ENCODE measurements around the gene STARD10.

GRCh38 chr11:72767203-72768062 lies 26.4 kb downstream of the STARD10 start:
- TF ChIP-seq POLR2A (conservative IDR thresholded peaks at IDR 0.05) (no peak), HIVEP1 (CRISPR knock-in tag; IDR thresholded peaks at IDR 0.05) (no peak), MXI1 (IDR thresholded peaks at IDR 0.05; ENCODE audit: low read depth, low read length) (no peak), ZHX1 (conservative IDR thresholded peaks at IDR 0.05; ENCODE audit: low read length) (no peak), POLR2H (tag; IDR thresholded peaks at IDR 0.05; ENCODE audit: low read depth) (no peak), SRF (CRISPR knock-in tag; IDR thresholded peaks at IDR 0.05) (no peak), CTCF (IDR thresholded peaks at IDR 0.05 in 2 of 3, conservative IDR thresholded peaks at IDR 0.05 in 1 of 3; ENCODE audit: insufficient read depth in 2 of 3, low read depth in 1 of 3, low read length in 3 of 3) (no peak), AFF1 (IDR thresholded peaks at IDR 0.05; ENCODE audit: low read depth in 1 of 2, partially characterized antibody in 2 of 2) (no peak), ZNF174 (CRISPR knock-in tag; IDR thresholded peaks at IDR 0.05) (no peak), SPI1 (IDR thresholded peaks at IDR 0.05; ENCODE audit: borderline replicate concordance, low read depth, low read length) (no peak)
- TF ChIP-seq, protein P1, sequence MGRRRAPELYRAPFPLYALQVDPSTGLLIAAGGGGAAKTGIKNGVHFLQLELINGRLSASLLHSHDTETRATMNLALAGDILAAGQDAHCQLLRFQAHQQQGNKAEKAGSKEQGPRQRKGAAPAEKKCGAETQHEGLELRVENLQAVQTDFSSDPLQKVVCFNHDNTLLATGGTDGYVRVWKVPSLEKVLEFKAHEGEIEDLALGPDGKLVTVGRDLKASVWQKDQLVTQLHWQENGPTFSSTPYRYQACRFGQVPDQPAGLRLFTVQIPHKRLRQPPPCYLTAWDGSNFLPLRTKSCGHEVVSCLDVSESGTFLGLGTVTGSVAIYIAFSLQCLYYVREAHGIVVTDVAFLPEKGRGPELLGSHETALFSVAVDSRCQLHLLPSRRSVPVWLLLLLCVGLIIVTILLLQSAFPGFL (CRISPR knock-in tag; IDR thresholded peaks at IDR 0.05) = no peak

All from K562 (cell line).